Ramos (cell line): ENCODE data around the gene ZCCHC13.
"Not testable (repeated sequence)": the region's sequence is repeated elsewhere in the genome, so short reads cannot be mapped to it uniquely, and the experiment has no call there.

Experiments
- in situ Hi-C: fragments of 300-500 bp; cut with MboI; formaldehyde crosslinking; loops from one replicate; pipeline ENCODE4 v1.14.3; 2022; ENCODE audit warnings: low sequenced_read_pairs; ENCODE audit not compliant: unreplicated experiment

The ZCCHC13 gene

DNA sequence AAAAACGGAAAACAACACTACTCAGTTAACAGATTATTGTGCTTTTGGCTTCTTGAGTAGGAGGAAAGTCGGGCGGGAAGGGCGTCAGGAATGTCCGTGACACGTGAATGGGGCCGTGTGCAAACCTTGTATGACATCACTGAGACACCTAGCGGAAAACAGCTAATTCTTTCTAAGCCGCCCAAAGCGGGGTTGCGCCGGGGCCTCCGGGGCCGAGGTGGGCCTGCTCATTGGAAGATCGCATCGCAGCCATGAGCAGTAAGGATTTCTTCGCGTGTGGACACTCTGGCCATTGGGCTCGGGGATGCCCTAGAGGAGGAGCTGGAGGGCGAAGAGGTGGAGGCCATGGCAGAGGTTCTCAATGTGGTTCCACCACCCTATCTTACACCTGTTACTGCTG is at the start of gene ZCCHC13:
Gene ZCCHC13, plus strand, starts transcription at position 165 of the 400 bp plus-strand sequence. Its CDS starts 87 bp downstream, at position 252.
- in situ Hi-C loops, result no loop called here

GRCh38 chrX:74258111-74258510 is 45.9 kb upstream of the ZCCHC13 start:
- in situ Hi-C loops, result not testable (repeated sequence)

GRCh38 chrX:74259885-74260491 is 44.0 kb upstream of the ZCCHC13 start:
- in situ Hi-C loops, result no loop called here

GRCh38 chrX:74262452-74263209 is 41.3 kb upstream of the ZCCHC13 start:
- in situ Hi-C loops, result no loop called here

DNA sequence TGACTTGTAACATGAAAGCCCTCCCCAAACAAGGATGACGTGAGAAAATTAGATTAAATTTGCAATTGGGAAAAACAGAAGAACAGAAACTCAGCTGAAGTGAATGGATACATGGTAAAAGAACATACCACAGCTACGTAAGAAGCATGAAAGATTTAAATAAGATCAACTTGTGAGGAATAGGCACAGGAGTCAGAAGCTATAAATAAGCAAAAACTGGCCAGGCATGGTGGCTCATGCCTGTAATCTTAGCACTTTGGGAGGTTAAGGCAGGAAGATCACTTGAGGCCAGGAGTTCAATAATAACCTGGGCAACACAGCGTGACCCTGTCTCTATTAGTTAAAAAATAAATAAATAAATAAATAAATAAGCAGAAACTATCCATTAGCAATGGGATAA is 33.6 kb upstream of the ZCCHC13 start:
- in situ Hi-C loops, result no loop called here

- in situ Hi-C loops, result no loop called here
Measured at GRCh38 chrX:74272230-74272629, 31.8 kb upstream of the ZCCHC13 start.

DNA sequence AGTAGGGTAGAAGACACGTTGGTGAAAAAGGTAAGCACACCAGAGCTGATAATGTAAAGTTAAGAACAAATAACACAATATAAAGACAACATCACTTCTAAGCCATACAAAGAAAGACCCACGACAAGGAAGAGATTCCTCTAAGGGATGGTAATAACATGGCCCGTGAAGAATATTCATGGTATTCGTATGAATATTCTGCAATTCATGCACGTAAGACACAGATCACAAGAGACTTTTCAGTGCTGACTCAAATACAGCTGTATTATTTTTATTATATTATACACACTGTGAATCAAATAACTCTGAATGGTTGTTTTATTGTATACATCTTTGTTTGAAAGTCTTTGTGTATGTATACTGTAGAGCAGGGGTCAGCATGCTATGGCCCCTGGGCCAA is 29.5 kb upstream of the ZCCHC13 start:
- in situ Hi-C loops, result no loop called here

DNA sequence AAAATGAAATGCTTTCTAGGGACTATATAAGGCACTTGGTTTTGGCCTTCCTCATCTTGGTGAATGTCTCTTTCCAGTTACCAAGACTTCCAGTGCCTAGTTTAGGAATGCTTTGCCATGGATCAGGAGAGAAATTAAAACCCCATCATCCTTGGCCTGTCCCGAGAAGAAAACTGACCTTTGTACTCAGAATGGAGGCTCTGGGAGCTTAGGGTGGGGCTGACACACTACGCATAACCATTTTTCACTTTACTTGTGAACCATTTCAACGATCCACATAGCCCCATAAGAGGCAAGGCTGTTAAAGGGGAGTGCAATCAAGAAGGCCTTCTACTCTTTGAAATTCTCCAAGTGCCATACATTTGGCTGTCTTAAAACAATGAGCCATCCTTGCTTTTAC is 26.7 kb upstream of the ZCCHC13 start:
- in situ Hi-C loops, result no loop called here

GRCh38 chrX:74277846-74278245 is 26.1 kb upstream of the ZCCHC13 start:
- in situ Hi-C loops, result no loop called here

GRCh38 chrX:74280759-74281158 is 23.2 kb upstream of the ZCCHC13 start:
- in situ Hi-C loops, result no loop called here

DNA sequence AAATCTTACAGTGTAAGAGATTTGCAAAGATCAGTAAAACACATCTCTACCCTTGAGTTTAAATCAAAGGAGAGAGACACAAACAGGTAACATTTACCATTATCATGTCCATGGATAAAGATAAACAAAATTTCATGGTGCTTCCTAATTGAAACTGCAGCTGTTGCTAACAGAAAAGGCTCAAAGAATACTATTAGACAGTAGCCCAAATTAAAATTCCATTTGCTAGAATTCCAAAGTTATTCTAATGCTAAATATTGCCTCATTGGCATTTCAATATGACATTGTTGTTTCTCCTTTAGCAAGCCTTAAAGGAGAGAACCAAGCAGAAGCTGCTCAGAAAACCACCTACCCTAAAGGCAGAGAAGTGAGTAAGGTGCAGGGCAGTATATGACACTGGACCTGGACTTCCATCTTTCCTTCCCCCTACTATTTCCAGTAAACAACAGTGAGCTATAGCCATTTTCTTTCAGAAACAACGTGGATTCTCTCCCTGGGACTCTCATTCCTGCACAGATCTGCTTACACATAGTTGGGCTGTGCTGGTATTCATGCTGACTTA is 19.5 kb upstream of the ZCCHC13 start:
- in situ Hi-C loops, result no loop called here

DNA sequence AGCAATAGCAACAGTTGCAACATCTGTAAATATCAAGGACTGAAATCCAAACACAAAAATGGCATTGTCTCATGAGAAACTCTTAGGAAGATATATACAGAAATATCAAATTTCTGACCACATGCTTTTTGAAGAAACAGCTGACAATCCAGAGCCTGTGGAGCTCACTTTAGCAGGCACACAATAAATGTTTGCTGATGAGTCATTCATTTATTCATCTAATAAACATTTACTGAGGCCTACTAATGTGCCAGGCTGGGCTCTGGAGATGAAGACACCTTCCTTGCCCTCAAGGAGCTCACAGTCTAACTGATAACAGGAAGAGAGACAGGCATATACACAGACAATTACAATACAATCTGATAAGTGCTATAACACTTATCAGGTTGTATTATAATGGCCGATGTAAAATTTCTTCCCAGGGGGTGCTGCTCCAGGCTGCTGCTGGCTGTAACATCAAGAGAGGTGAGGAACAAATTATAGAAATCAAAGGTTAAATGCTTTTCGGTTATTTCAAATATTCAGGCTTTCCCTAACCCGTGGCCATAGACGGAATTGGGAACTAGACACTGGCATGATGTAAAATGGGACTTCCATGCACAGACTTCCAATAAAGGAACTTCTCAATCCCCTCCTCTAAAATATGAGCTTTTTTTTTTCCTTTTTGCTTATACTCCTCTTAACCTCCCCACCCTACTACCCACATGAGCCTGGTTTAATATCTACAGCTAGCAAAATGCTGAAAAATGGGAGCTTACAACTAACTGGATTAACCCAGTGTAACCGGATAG is 16.8 kb upstream of the ZCCHC13 start:
- in situ Hi-C loops, result no loop called here

DNA sequence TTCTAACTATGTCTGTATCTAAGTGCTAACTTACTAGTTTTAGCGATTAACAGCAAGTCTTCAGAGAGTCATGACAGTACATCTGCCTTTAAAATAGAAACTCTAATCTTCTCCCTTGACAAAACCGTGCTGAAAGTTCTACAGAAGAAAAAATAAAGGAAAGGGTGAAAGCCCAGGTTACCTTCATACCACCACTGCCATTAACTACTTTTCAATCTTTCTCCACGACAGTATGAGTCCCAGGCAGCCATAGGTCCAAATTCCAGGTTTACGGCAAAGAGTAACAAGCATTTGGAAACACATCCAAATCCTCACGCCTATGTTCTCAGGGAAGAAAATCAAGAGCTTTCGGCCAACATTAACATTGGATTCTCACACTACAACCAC is 12.4 kb upstream of the ZCCHC13 start:
- in situ Hi-C loops, result no loop called here

DNA sequence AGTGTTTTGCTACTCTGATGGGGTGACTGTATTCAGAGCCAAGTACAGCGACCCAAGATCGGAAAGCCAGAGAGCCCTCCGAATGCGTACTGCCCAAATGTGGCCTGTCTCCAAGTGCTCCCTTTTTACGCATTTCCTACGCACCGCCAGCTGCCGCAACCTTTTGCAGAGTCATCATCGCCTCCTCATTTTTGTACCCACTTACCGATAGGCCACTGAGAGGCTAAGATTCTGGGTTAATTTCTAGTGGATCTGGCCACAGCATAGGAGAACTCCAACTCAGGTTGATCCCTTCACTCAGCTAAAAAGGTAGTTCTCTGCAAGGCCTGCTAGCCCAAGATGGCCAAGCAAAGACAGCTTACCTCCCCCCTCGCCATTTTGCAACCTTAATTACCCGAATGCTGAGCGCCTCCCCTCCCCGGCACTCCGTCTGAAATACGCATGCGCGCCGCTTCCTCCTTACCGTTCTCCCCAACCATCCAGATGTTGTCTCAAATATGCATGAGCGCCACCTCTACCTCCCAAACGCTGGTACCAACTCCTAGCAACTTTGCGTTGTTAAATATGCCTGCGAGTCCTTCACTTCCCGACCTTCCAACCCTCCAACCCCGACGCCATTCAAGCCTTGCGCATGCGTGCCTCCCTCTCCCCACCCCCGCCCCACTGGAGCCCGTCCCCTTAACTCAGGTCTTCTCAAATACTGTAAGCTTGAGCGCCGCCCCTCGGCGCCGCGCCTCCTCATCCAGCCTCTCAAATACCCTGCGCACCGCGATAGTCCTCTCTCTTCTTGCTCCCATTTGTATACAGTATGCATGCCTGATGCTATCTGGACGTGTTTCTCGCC is 11.8 kb upstream of the ZCCHC13 start:
- in situ Hi-C loops, result no loop called here

- in situ Hi-C loops, result no loop called here
Measured at GRCh38 chrX:74292808-74293123, 11.2 kb upstream of the ZCCHC13 start.

DNA sequence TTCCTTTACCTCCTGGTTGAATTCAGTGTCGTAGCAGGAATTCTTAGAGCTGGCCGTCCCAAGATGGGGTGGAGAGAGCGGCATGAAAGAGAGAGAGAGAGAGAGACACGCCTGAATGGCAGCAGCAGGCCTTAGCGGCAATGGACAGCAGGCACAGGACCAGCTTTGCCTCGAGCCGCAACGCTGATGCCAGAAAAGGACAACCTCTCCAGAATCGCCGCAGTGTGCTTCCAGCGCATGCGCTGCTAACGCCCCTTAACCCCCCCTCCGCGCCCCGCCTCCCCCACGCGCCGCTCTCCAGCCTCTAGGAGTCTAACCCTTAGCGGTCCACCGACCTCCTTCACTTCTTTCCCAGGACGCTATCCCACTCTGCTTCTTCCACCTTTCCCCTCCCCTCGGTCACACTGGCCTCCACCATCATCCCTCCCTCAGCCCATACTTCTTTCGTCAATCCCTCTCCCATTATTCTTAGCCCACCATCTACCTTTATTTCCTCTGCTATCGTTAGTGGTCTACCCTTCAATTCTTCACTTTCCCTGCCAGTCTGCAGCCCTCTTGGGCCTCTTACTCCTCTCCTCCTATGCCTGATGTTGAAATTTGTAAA is 10.5 kb upstream of the ZCCHC13 start:
- in situ Hi-C loops, result no loop called here

DNA sequence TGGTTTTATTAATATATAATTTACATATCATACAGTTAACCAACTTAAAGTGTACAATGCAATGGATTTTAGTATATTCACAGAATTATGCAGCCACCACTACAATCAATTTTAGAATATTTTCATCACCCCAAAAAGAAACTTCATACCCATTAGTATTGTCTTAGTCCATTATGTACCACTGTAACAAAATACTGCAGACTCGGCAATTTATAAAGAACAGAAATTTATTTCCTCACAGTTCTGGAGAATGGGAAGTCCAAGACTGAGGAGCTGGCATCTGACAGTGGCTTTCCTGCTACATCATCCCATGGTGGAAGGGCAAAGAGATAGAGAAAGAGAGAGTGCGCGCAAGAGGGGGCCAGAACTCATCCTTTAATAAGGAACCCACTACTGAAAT is 8.9 kb upstream of the ZCCHC13 start:
- in situ Hi-C loops, result no loop called here

DNA sequence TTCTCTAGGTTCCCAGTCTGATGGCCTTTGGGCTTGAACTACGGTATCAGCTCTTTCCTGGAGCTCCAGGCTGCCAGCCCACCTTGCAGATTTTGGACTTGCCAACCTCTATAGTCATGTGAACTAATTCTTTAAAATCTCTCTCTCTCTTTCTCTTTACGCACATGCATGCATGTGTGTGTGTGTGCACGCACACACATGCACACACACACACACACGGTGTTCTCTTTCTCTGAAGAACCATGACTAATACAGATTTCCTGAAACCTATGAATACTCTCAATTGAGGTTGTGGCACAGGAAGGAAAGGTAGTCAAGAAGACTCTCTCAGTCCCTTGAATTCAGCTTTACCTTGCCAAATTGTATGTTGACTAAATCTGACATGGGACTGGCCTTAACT is 6.2 kb upstream of the ZCCHC13 start:
- in situ Hi-C loops, result no loop called here

- in situ Hi-C loops, result no loop called here
Measured at GRCh38 chrX:74300869-74301268, 3.1 kb upstream of the ZCCHC13 start.

GRCh38 chrX:74318672-74319071 is 14.7 kb downstream of the ZCCHC13 start:
- in situ Hi-C loops, result no loop called here
